ENCODE results near the gene AKNA.

The AKNA gene

DNA sequence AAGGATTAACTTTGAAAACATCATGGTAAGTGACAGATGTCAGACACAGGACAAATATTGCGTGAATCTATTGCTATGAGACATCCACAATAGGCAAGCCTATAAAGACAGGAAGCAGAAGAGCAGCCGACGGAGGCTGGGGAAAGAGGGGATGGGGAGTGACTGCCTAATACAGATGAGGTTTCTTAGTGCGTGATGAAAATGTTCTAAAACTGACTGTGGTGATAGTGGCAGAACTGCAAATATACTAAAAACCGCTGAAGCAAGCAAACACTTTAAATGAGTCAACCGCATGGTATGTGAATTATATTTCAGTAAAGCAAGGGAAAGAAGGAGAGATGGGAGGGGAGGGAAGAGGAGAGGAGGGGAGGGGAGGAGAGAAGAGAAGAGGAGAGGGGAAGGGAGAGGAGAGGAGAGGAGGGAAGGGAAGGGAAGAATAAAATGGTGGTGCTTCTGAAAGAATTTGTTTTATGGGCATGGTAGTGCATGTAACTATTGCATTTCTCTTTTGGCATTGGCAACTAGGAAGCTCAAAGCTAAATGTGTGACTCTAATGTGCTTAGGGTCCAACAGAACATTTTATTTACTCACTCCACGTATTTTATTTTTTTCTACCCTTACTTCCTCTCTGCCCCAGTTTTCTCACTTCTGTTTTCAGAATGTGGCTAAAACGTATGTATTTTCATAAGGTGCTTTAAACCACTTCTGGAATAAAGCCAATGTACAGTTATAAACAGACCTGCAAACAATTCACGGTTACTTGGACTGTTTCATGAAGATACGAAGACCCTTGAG lies 21.3 kb downstream of the AKNA start:
- Histone ChIP-seq H3K27ac (ENCODE audit: low read length) (peak overlapping the region; percentile 97), H3K79me2 (ENCODE audit: low read length) (peaks cover 74% of the 10 kb centered on the region), H3K9me3 (replicated peaks; ENCODE audit: insufficient read depth, low read length) (no peaks in the 10 kb centered on the region), H4K20me1 (ENCODE audit: insufficient read depth, low read length) (no peaks in the 10 kb centered on the region), H3K4me3 (ENCODE audit: low read length) (peak overlapping the region; percentile 19; the same call in 1 of the 2 replicates), H3K9ac (ENCODE audit: low read length) (peak overlapping the region; percentile 67), H3K9me2 (replicated peaks; ENCODE audit: insufficient read depth, low read length) (no peaks in the 10 kb centered on the region), H2AFZ (ENCODE audit: low read length) (no peak overlapping the region), H3K4me1 (ENCODE audit: low read length) (peaks cover 80% of the 10 kb centered on the region), H3F3A (ENCODE audit: insufficient read depth, low read length) (peaks cover 39% of the 10 kb centered on the region), H3K36me3 (replicated peaks; ENCODE audit: insufficient read depth, low read length) (peaks cover 23% of the 10 kb centered on the region), H3K27me3 (replicated peaks; ENCODE audit: insufficient read depth, low read length) (no peaks in the 10 kb centered on the region), H3K4me2 (ENCODE audit: low read depth, low read length) (peak overlapping the region; percentile 48)
- DNase-seq = peak; percentile 75
- TF ChIP-seq EZH2 (optimal IDR thresholded peaks at IDR 0.05; ENCODE audit: low read depth, low read length) = no peak
- no peak for TF ChIP-seq EZH2phosphoT487 (IDR thresholded peaks at IDR 0.05; ENCODE audit: low read length)
- TF ChIP-seq, protein P1, sequence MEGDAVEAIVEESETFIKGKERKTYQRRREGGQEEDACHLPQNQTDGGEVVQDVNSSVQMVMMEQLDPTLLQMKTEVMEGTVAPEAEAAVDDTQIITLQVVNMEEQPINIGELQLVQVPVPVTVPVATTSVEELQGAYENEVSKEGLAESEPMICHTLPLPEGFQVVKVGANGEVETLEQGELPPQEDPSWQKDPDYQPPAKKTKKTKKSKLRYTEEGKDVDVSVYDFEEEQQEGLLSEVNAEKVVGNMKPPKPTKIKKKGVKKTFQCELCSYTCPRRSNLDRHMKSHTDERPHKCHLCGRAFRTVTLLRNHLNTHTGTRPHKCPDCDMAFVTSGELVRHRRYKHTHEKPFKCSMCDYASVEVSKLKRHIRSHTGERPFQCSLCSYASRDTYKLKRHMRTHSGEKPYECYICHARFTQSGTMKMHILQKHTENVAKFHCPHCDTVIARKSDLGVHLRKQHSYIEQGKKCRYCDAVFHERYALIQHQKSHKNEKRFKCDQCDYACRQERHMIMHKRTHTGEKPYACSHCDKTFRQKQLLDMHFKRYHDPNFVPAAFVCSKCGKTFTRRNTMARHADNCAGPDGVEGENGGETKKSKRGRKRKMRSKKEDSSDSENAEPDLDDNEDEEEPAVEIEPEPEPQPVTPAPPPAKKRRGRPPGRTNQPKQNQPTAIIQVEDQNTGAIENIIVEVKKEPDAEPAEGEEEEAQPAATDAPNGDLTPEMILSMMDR (IDR thresholded peaks at IDR 0.05; ENCODE audit: low read length) = no peak

DNA sequence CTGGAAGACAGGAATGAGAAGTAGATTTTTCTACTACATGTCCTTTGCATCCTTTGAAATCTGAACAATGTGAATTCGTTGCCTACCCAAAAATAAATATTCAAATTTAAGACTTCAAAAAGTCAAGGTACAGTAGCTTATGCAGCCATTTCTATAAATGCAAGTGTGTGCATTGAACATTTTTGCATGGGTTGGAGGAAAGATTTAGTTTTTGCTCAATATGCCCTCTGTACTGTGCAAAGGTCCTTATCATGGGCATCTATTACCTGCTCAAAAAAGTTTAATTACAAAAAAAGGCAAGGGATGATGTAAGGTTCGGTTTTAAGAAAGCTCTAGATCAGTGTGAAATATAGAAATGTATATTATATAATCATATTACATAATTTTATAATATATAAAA lies 22.6 kb downstream of the AKNA start:
- Histone ChIP-seq H4K20me1 (ENCODE audit: insufficient read depth, low read length) (no peaks in the 10 kb centered on the region), H3F3A (ENCODE audit: insufficient read depth, low read length) (peaks cover 39% of the 10 kb centered on the region), H3K27me3 (replicated peaks; ENCODE audit: insufficient read depth, low read length) (no peaks in the 10 kb centered on the region), H3K9me3 (replicated peaks; ENCODE audit: insufficient read depth, low read length) (no peaks in the 10 kb centered on the region), H3K79me2 (ENCODE audit: low read length) (peaks cover 73% of the 10 kb centered on the region), H3K4me2 (ENCODE audit: low read depth, low read length) (no peak overlapping the region), H3K27ac (ENCODE audit: low read length) (peak overlapping the region; percentile 11; the same call in 1 of the 2 replicates), H3K36me3 (replicated peaks; ENCODE audit: insufficient read depth, low read length) (peaks cover 32% of the 10 kb centered on the region), H3K4me1 (ENCODE audit: low read length) (peaks cover 67% of the 10 kb centered on the region), H3K4me3 (ENCODE audit: low read length) (no peak overlapping the region), H3K9me2 (replicated peaks; ENCODE audit: insufficient read depth, low read length) (no peaks in the 10 kb centered on the region), H3K9ac (ENCODE audit: low read length) (no peak overlapping the region), H2AFZ (ENCODE audit: low read length) (no peak overlapping the region)
- no peak for DNase-seq
- TF ChIP-seq, protein P1 (IDR thresholded peaks at IDR 0.05; ENCODE audit: low read length) = no peak
- TF ChIP-seq EZH2phosphoT487 (IDR thresholded peaks at IDR 0.05; ENCODE audit: low read length) = no peak
- no peak for TF ChIP-seq EZH2 (optimal IDR thresholded peaks at IDR 0.05; ENCODE audit: low read depth, low read length)

DNA sequence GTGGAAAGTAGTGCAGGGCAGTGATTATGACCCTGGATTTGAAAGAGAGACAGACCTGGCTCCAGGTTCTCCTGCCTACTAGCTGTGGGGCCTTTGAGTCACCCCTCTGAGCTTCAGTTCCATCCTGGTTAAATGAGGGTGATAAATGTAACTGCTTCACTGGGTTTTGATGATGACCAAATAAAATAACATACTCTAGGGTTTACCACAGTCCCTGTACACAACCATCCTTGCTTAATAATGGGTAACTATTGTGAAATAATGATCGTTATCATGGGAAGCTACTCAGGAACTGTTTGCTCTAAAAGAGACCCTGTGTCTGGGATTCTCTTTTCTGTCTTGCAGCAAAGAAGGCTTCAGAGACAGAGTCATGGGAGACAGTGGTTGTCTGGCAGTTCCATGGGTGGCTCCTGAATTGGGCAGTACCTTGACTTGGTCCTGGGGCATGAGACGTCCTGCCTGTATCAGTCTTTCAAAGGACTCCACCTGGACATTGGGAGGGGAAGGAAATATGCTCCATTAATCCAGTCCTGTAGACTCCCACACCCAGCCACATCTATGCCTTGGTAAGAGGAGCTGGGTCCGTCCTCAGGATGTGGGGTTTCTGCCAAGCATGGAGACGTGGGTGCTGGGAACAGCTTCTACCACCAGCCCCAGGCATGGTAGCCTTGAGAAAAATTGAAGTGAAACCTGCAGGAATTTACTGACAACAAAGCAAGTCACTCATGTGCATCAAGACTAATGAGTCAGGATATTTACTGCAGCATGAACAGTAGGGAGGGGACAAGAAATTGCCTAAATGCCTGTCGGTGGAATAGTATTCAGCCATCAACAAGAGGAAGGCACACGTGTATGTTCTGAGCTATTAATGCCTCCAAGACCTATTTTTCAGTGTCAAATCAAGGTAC lies 23.4 kb downstream of the AKNA start:
- Histone ChIP-seq H3K9ac (ENCODE audit: low read length) (no peak overlapping the region), H3F3A (ENCODE audit: insufficient read depth, low read length) (peaks cover 36% of the 10 kb centered on the region), H3K9me3 (replicated peaks; ENCODE audit: insufficient read depth, low read length) (no peaks in the 10 kb centered on the region), H3K4me2 (ENCODE audit: low read depth, low read length) (no peak overlapping the region), H4K20me1 (ENCODE audit: insufficient read depth, low read length) (no peaks in the 10 kb centered on the region), H3K36me3 (replicated peaks; ENCODE audit: insufficient read depth, low read length) (peaks cover 38% of the 10 kb centered on the region), H3K4me3 (ENCODE audit: low read length) (no peak overlapping the region), H2AFZ (ENCODE audit: low read length) (no peak overlapping the region), H3K27me3 (replicated peaks; ENCODE audit: insufficient read depth, low read length) (no peaks in the 10 kb centered on the region), H3K79me2 (ENCODE audit: low read length) (peaks cover 72% of the 10 kb centered on the region), H3K9me2 (replicated peaks; ENCODE audit: insufficient read depth, low read length) (no peaks in the 10 kb centered on the region), H3K27ac (ENCODE audit: low read length) (peak overlapping the region; percentile 11; the same call in 1 of the 2 replicates), H3K4me1 (ENCODE audit: low read length) (peaks cover 59% of the 10 kb centered on the region)
- DNase-seq = no peak
- no peak for TF ChIP-seq EZH2 (optimal IDR thresholded peaks at IDR 0.05; ENCODE audit: low read depth, low read length)
- no peak for TF ChIP-seq EZH2phosphoT487 (IDR thresholded peaks at IDR 0.05; ENCODE audit: low read length)
- TF ChIP-seq, protein P1 (IDR thresholded peaks at IDR 0.05; ENCODE audit: low read length) = no peak
